ENCODE data around the gene KSR2. TPM values are rescaled to one million over a fixed set of nuclear protein-coding genes. Genes with fewer than 3 reads are reported as not detected.
"Not testable (repeated sequence)": the region's sequence is repeated elsewhere in the genome, so short reads cannot be mapped to it uniquely, and the experiment has no call there.

KSR2 gene
- total RNA-seq, 1 donor from 2014 or later = 0.10 TPM

GRCh38 chr12:117760990-117761389, 207.8 kb downstream of the KSR2 start:
- no peak for DNase-seq

GRCh38 chr12:117750657-117751056, 218.1 kb downstream of the KSR2 start:
- no peak for DNase-seq

GRCh38 chr12:117749431-117749830, 219.4 kb downstream of the KSR2 start:
- no peak for DNase-seq

GRCh38 chr12:117746358-117746757, 222.4 kb downstream of the KSR2 start:
- DNase-seq = not testable (repeated sequence)

GRCh38 chr12:117744418-117744817, 224.4 kb downstream of the KSR2 start:
- DNase-seq = peak; percentile 6

GRCh38 chr12:117743761-117744160, 225.0 kb downstream of the KSR2 start:
- DNase-seq = no peak

- no peak for DNase-seq
Observed at GRCh38 chr12:117742721-117743120, 226.1 kb downstream of the KSR2 start.

- DNase-seq = no peak
Observed at GRCh38 chr12:117738233-117738632, 230.6 kb downstream of the KSR2 start.

- no peak for DNase-seq
Observed at GRCh38 chr12:117733549-117733805, 235.3 kb downstream of the KSR2 start.

- DNase-seq = no peak
Observed at GRCh38 chr12:117732761-117733548, 235.8 kb downstream of the KSR2 start.

- not testable (repeated sequence) for DNase-seq
Observed at GRCh38 chr12:117731131-117731530, 237.7 kb downstream of the KSR2 start.

- no peak for DNase-seq
Observed at GRCh38 chr12:117727301-117727700, 241.5 kb downstream of the KSR2 start.

- DNase-seq = no peak
Observed at GRCh38 chr12:117724543-117724942, 244.2 kb downstream of the KSR2 start.

- peak; percentile 13 for DNase-seq
Observed at GRCh38 chr12:117718559-117718958, 250.2 kb downstream of the KSR2 start.

- peak; percentile 38 for DNase-seq
Observed at GRCh38 chr12:117718141-117718540, 250.6 kb downstream of the KSR2 start.

- DNase-seq = no peak
Observed at GRCh38 chr12:117714203-117714602, 254.6 kb downstream of the KSR2 start.

GRCh38 chr12:117710121-117710520, 258.7 kb downstream of the KSR2 start:
- DNase-seq = no peak

GRCh38 chr12:117707861-117708260, 260.9 kb downstream of the KSR2 start:
- DNase-seq = no peak

- DNase-seq = no peak
Observed at GRCh38 chr12:117703584-117703983, 265.2 kb downstream of the KSR2 start.

GRCh38 chr12:117702741-117703140, 266.0 kb downstream of the KSR2 start:
- DNase-seq = no peak

- no peak for DNase-seq
Observed at GRCh38 chr12:117699575-117699974, 269.2 kb downstream of the KSR2 start.

GRCh38 chr12:117699118-117699517, 269.7 kb downstream of the KSR2 start:
- no peak for DNase-seq

- DNase-seq = no peak
Observed at GRCh38 chr12:117695956-117696355, 272.8 kb downstream of the KSR2 start.

- DNase-seq = no peak
Observed at GRCh38 chr12:117692512-117692911, 276.3 kb downstream of the KSR2 start.

- no peak for DNase-seq
Observed at GRCh38 chr12:117689857-117690256, 278.9 kb downstream of the KSR2 start.
